ENCODE data around the gene UBE2E2. TPM values are rescaled to one million over a fixed set of nuclear protein-coding genes. Genes with fewer than 3 reads are reported as not detected.

The UBE2E2 gene
- total RNA-seq, 2 experiments from 2014 or later = 14.1 to 20.2 TPM

- Mint-ChIP-seq H3K9me3 (no peaks in the 10 kb centered on the region), H3K36me3 (ENCODE audit: low read depth) (no peaks in the 10 kb centered on the region), H3K27ac (no peak overlapping the region), H3K27me3 (no peaks in the 10 kb centered on the region), H3K4me3 (no peak overlapping the region), H3K4me1 (ENCODE audit: low read depth) (peaks cover 5% of the 10 kb centered on the region)
- H3K4me1 ChIP-seq (ENCODE audit: insufficient read depth, low read length) = no peaks in the 10 kb centered on the region
- no peak overlapping the region for H3K27ac ChIP-seq (ENCODE audit: low read depth in 1 of 2, low read length in 2 of 2)
- POLR2A ChIA-PET = interaction anchor here (0.6 kb wide), 1 partner anchor 131 kb away, joined by 3 read pairs; no protein-coding TSS in a partner anchor
- CTCF ChIA-PET = interaction anchor here (0.8 kb wide), 1 partner anchor 38 kb away, joined by 3 read pairs; no protein-coding TSS in a partner anchor
- DNase-seq = no peak
- no peaks in the 10 kb centered on the region for H3K36me3 ChIP-seq (ENCODE audit: insufficient read depth, low read length)
- intact Hi-C loops (cut with DNase I, micrococcal nuclease) = no loop called here
- no peaks in the 10 kb centered on the region for H3K9me3 ChIP-seq (ENCODE audit: control insufficient read depth in 1 of 2, insufficient read depth in 1 of 2, low read length in 2 of 2)
- H3K4me3 ChIP-seq (ENCODE audit: low read length) = no peak overlapping the region
- no peak for ATAC-seq (ENCODE audit: poor library complexity)
- no peaks in the 10 kb centered on the region for H3K27me3 ChIP-seq (ENCODE audit: control insufficient read depth in 1 of 2, insufficient read depth in 2 of 2, low read length in 2 of 2)
- TF ChIP-seq CTCF (IDR thresholded peaks at IDR 0.05) = no peak
Measured at GRCh38 chr3:23244324-23245041, 41.4 kb downstream of the UBE2E2 start.

- Histone ChIP-seq H3K27me3 (ENCODE audit: control insufficient read depth in 1 of 2, insufficient read depth in 2 of 2, low read length in 2 of 2) (no peaks in the 10 kb centered on the region), H3K9me3 (ENCODE audit: control insufficient read depth in 1 of 2, insufficient read depth in 1 of 2, low read length in 2 of 2) (no peaks in the 10 kb centered on the region), H3K4me1 (ENCODE audit: insufficient read depth, low read length) (no peaks in the 10 kb centered on the region), H3K36me3 (ENCODE audit: insufficient read depth, low read length) (no peaks in the 10 kb centered on the region), H3K27ac (ENCODE audit: low read depth in 1 of 2, low read length in 2 of 2) (no peak overlapping the region), H3K4me3 (ENCODE audit: low read length) (no peak overlapping the region)
- peaks cover 11% of the 10 kb centered on the region for H3K4me1 Mint-ChIP-seq (ENCODE audit: low read depth)
- ChIA-PET POLR2A (no interaction called here), CTCF (interaction anchor here (0.7 kb wide), 1 partner anchor 9 kb away, joined by 3 read pairs; no protein-coding TSS in a partner anchor)
- intact Hi-C loops (cut with DNase I, micrococcal nuclease) = no loop called here
- no peaks in the 10 kb centered on the region for H3K36me3 Mint-ChIP-seq (ENCODE audit: low read depth)
- H3K27me3 Mint-ChIP-seq = no peaks in the 10 kb centered on the region
- no peaks in the 10 kb centered on the region for H3K9me3 Mint-ChIP-seq
- H3K27ac Mint-ChIP-seq = no peak overlapping the region
- ATAC-seq (ENCODE audit: poor library complexity) = no peak
- no peak for DNase-seq
- H3K4me3 Mint-ChIP-seq = no peak overlapping the region
- TF ChIP-seq CTCF (IDR thresholded peaks at IDR 0.05) = no peak
Measured at GRCh38 chr3:23246651-23247050, 43.5 kb downstream of the UBE2E2 start.

GRCh38 chr3:23248594-23249131, 45.5 kb downstream of the UBE2E2 start:
- TF ChIP-seq CTCF (IDR thresholded peaks at IDR 0.05) = no peak
- ATAC-seq (ENCODE audit: poor library complexity) = no peak
- Histone ChIP-seq H3K27ac (ENCODE audit: low read depth in 1 of 2, low read length in 2 of 2) (no peak overlapping the region), H3K4me3 (ENCODE audit: low read length) (no peak overlapping the region), H3K9me3 (ENCODE audit: control insufficient read depth in 1 of 2, insufficient read depth in 1 of 2, low read length in 2 of 2) (no peaks in the 10 kb centered on the region), H3K27me3 (ENCODE audit: control insufficient read depth in 1 of 2, insufficient read depth in 2 of 2, low read length in 2 of 2) (no peaks in the 10 kb centered on the region), H3K4me1 (ENCODE audit: insufficient read depth, low read length) (no peaks in the 10 kb centered on the region), H3K36me3 (ENCODE audit: insufficient read depth, low read length) (no peaks in the 10 kb centered on the region)
- H3K36me3 Mint-ChIP-seq (ENCODE audit: low read depth) = no peaks in the 10 kb centered on the region
- H3K27me3 Mint-ChIP-seq = no peaks in the 10 kb centered on the region
- no peak overlapping the region for H3K27ac Mint-ChIP-seq
- POLR2A ChIA-PET = no interaction called here
- no peak overlapping the region for H3K4me3 Mint-ChIP-seq
- intact Hi-C loops (cut with DNase I, micrococcal nuclease) = no loop called here
- H3K9me3 Mint-ChIP-seq = no peaks in the 10 kb centered on the region
- no peak for DNase-seq
- H3K4me1 Mint-ChIP-seq (ENCODE audit: low read depth) = peaks cover 19% of the 10 kb centered on the region
- CTCF ChIA-PET = no interaction called here

Data from CD4-positive, alpha-beta T cell (primary cell).